Upper lobe of right lung (tissue), 1 donor: ENCODE results near the gene NEURL4. TPM values are rescaled to one million over a fixed set of nuclear protein-coding genes. Genes with fewer than 3 reads are reported as not detected.

Experiments
- ATAC-seq: fragments of 200-7000 bp; cut with Tn5 transposase; one replicate; pipeline ENCODE4 v1.9.1; 2020; ENCODE audit warnings: mild to moderate bottlenecking, moderate library complexity
- DNase-seq: peaks from one replicate; pipeline ENCODE4 v3.0.0-alpha.2; 2020
- H3K27ac ChIP-seq: fragments of 200-600 bp; one replicate; pipeline ENCODE4 v1.8.0; 2022
- H3K27me3 ChIP-seq: fragments of 200-600 bp; one replicate; pipeline ENCODE4 v1.8.0; 2022; ENCODE audit warnings: mild to moderate bottlenecking
- H3K36me3 ChIP-seq: fragments of 200-600 bp; one replicate; pipeline ENCODE4 v1.8.0; 2022
- H3K4me1 ChIP-seq: fragments of 200-600 bp; one replicate; pipeline ENCODE4 v1.8.0; 2022
- H3K4me3 ChIP-seq: fragments of 200-600 bp; one replicate; pipeline ENCODE4 v1.8.0; 2022; ENCODE audit warnings: mild to moderate bottlenecking
- H3K9me3 ChIP-seq: fragments of 200-600 bp; one replicate; pipeline ENCODE4 v1.8.0; 2022
- CTCF ChIP-seq: fragments of 200-600 bp; IDR thresholded peaks from one replicate; pipeline ENCODE4 v1.8.0; 2022; ENCODE audit warnings: antibody characterized with exemption
- intact Hi-C: fragments of 100-400 bp; cut with DNase I; formaldehyde crosslinking; loops from one replicate; pipeline ENCODE4 v1.11.0; 2022
- total RNA-seq: library from RNA; stranded (reverse); fragmentation: NEBNext Ultra II Directional; extraction: Animal tissue kit (Norgen Biotek cat#: 25700); gene quantifications from one replicate; pipeline ENCODE4 v1.2.1, GENCODE V29; 2021
- donor health status: DM: no; HTN: yes; CAD: no; lungs with severe emphysema.

Gene NEURL4
- total RNA-seq, 1 donor from 2014 or later, result 37.6 TPM

GRCh38 chr17:7290166-7290565 is 39.0 kb downstream of the NEURL4 start:
- intact Hi-C loops, result no loop called here
- Histone ChIP-seq H3K27me3 (peaks cover 40% of the 10 kb centered on the region), H3K4me1 (peaks cover 5% of the 10 kb centered on the region), H3K9me3 (no peaks in the 10 kb centered on the region), H3K4me3 (no peak overlapping the region), H3K27ac (no peak overlapping the region), H3K36me3 (no peaks in the 10 kb centered on the region)
- TF ChIP-seq CTCF, result no peak
- ATAC-seq (no peak), DNase-seq (no peak)

DNA sequence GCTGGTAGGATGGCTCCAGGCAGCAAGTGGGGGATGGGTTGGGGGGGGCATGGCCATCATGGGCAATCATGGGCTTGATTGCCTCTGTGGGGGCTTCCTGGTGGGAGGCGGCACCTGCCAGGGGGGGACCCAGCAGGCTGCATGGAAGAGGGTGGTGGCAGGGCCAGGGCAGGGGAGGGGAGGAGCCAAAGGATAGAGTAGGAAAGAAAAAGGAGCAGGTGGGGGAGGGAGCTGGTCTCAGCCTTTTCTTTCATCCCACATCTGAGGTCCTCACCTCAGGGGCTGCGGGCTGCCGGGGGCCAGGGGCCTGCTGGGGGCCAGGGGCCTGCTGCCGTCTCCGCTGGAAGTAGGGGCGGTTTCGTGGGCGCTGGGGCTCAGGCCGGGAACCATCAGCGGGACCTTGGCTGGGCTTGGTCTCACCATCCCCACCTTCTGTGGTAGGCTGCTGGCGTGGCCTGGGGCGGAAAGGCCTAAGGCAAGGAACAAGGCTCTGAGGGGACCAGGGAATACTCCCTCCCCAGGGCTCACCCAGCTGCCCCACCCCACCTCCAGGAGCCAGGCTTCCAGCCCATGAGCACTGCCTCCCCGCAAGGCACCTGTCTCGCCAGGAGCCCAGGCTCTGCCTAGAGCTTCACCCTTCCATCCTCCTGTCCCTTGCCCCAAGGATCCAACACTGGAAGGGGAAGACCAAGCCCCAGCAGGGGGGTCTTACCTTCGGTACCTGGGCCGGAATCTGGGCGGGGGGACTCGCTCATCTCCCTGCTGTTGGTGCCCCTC is 39.7 kb downstream of the NEURL4 start:
- DNase-seq, result no peak
- H3K27me3 ChIP-seq, result peaks cover 40% of the 10 kb centered on the region
- H3K27ac ChIP-seq, result no peak overlapping the region

DNA sequence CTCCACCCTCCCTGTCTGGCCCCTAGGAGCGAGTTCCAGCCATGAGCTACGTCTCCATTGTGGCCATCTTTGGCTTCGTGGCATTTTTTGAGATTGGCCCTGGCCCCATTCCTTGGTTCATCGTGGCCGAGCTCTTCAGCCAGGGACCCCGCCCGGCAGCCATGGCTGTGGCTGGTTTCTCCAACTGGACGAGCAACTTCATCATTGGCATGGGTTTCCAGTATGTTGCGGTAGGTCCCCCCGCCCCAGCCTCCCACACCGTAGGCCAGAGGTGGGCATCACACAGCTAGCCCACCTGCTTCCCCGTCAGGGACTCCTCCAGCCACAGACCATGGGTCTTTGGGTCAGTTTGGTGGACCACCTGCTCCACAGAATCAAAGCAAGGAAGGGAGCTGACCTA is 43.5 kb downstream of the NEURL4 start:
- H3K4me1 ChIP-seq, result peaks cover 19% of the 10 kb centered on the region
- H3K36me3 ChIP-seq, result no peaks in the 10 kb centered on the region
- no peak overlapping the region for H3K4me3 ChIP-seq
- DNase-seq, result no peak
- no peaks in the 10 kb centered on the region for H3K9me3 ChIP-seq
- ATAC-seq, result no peak
- TF ChIP-seq CTCF, result no peak
- H3K27ac ChIP-seq, result no peak overlapping the region
- H3K27me3 ChIP-seq, result peaks cover 9% of the 10 kb centered on the region
- intact Hi-C loops, result no loop called here

More for the DNA sequence above, 39.7 kb downstream of the NEURL4 start:
- Histone ChIP-seq H3K4me3 (no peak overlapping the region), H3K4me1 (no peaks in the 10 kb centered on the region), H3K36me3 (no peaks in the 10 kb centered on the region), H3K9me3 (no peaks in the 10 kb centered on the region)
- intact Hi-C loops, result no loop called here
- no peak for ATAC-seq
- TF ChIP-seq CTCF, result no peak

DNA sequence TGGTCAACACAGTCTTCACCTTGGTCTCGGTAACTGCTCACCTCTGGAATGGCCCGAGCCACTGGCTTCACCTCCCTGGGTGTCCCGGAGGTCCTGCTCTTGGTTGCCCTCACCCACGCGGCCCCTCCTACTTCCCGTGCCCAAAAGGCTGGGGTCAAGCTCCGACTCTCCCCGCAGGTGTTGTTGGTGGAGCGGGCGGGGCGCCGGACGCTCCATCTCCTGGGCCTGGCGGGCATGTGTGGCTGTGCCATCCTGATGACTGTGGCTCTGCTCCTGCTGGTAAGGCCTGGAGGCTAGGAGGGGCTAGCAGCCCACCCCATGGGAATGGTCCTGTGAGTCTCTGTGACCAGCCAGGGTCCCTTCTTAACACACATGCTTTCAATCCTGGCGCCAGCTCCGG is 44.2 kb downstream of the NEURL4 start:
- H3K4me3 ChIP-seq, result no peak overlapping the region
- H3K4me1 ChIP-seq, result peaks cover 20% of the 10 kb centered on the region
- no peak for TF ChIP-seq CTCF
- no peak overlapping the region for H3K27ac ChIP-seq
- DNase-seq (no peak), ATAC-seq (no peak)
- no peaks in the 10 kb centered on the region for H3K9me3 ChIP-seq
- intact Hi-C loops, result no loop called here
- peaks cover 9% of the 10 kb centered on the region for H3K27me3 ChIP-seq
- H3K36me3 ChIP-seq, result no peaks in the 10 kb centered on the region

DNA sequence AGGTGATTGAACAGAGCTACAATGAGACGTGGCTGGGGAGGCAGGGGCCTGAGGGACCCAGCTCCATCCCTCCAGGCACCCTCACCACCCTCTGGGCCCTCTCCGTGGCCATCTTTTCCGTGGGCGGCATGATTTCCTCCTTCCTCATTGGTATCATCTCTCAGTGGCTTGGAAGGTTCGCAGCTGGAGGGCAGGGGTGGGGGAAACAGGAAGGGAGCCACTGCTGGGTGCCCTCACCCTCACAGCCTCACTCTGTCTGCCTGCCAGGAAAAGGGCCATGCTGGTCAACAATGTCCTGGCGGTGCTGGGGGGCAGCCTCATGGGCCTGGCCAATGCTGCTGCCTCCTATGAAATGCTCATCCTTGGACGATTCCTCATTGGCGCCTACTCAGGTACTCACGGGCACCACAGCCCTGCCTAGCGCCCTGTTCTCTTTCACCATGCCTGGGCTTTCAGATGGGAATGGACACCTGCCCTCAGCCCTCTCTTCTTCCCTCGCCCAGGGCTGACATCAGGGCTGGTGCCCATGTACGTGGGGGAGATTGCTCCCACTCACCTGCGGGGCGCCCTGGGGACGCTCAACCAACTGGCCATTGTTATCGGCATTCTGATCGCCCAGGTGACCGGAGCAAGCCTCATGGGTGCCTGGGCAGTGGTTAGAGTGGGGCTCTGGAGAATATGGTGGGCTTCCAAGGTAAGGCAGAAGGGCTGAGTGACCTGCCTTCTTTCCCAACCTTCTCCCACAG is 45.5 kb downstream of the NEURL4 start:
- TF ChIP-seq CTCF, result no peak
- Histone ChIP-seq H3K27me3 (peaks cover 9% of the 10 kb centered on the region), H3K27ac (no peak overlapping the region), H3K4me3 (no peak overlapping the region), H3K9me3 (no peaks in the 10 kb centered on the region), H3K4me1 (peaks cover 20% of the 10 kb centered on the region), H3K36me3 (no peaks in the 10 kb centered on the region)
- intact Hi-C loops, result no loop called here
- ATAC-seq (no peak), DNase-seq (no peak)
